Measurements from ENCODE around the gene SPATA2L.

Gene SPATA2L

GRCh38 chr16:89736554-89736953 lies 35.0 kb upstream of the SPATA2L start:
- DNase-seq (ENCODE audit: insufficient read length, low spot score) (no peak), FAIRE-seq (no peak)
- no peak for TF ChIP-seq CTCF (IDR thresholded peaks at IDR 0.05; ENCODE audit: insufficient read depth, missing control alignments)

GRCh38 chr16:89733792-89734191 lies 32.3 kb upstream of the SPATA2L start:
- no peak for TF ChIP-seq CTCF (IDR thresholded peaks at IDR 0.05; ENCODE audit: insufficient read depth, missing control alignments)
- FAIRE-seq (no peak), DNase-seq (ENCODE audit: insufficient read length, low spot score) (no peak)

- no peak for TF ChIP-seq CTCF (IDR thresholded peaks at IDR 0.05; ENCODE audit: insufficient read depth, missing control alignments)
- DNase-seq (ENCODE audit: insufficient read length, low spot score) = no peak
- no peak for FAIRE-seq
Measured at GRCh38 chr16:89733322-89733721, 31.8 kb upstream of the SPATA2L start.

- DNase-seq (ENCODE audit: insufficient read length, low spot score) = no peak
- TF ChIP-seq CTCF (IDR thresholded peaks at IDR 0.05; ENCODE audit: insufficient read depth, missing control alignments) = no peak
- FAIRE-seq = no peak
Measured at GRCh38 chr16:89732918-89733242, 31.4 kb upstream of the SPATA2L start.

GRCh38 chr16:89732142-89732917 lies 30.8 kb upstream of the SPATA2L start:
- FAIRE-seq = no peak

GRCh38 chr16:89730610-89731234 lies 29.2 kb upstream of the SPATA2L start:
- DNase-seq (ENCODE audit: insufficient read length, low spot score) (no peak), FAIRE-seq (no peak)
- TF ChIP-seq CTCF (IDR thresholded peaks at IDR 0.05; ENCODE audit: insufficient read depth, missing control alignments) = no peak

More at GRCh38 chr16:89732142-89732917, 30.8 kb upstream of the SPATA2L start:
- TF ChIP-seq CTCF (IDR thresholded peaks at IDR 0.05; ENCODE audit: insufficient read depth, missing control alignments) = no peak
- no peak for DNase-seq (ENCODE audit: insufficient read length, low spot score)

Measured in D721Med (cell line).